Neural progenitor cell (in vitro differentiated cells): ENCODE measurements around the gene KCNQ1.

Experiments
- CTCF ChIP-seq: fragments of 200-600 bp; sonication (generic); IDR thresholded peaks from 2 replicates; pipeline ENCODE4 v1.5.1; 2017; ENCODE audit warnings: antibody characterized with exemption, mild to moderate bottlenecking
- EZH2phosphoT487 ChIP-seq: fragments of 200-600 bp; sonication (generic); IDR thresholded peaks from 2 replicates; pipeline ENCODE4 v1.6.1; 2017; ENCODE audit warnings: antibody characterized with exemption

DNA sequence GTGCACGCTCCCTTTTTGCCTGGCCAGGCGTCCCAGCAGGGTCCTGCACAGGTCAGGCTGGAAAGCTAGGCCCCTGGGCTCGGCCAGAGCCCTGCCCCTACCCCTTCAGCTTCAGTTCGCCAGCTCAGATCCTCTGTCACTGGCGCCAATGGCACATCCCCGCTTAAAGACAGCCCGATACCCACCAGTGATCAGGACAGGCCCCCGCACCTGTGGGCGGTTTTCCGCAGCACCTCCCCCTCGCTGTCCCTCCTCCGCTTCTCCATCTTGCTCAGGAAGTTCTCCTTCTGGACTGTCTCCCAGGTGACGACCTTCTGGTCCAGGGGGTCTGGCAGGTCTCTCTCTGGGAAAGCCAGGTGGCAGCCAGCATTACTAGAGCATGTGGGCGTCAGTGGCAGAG is 38.4 kb upstream of the KCNQ1 start:
- no peak for TF ChIP-seq CTCF
- TF ChIP-seq EZH2phosphoT487: no peak
